Measurements from ENCODE around the gene ZNF580. TPM values are rescaled to one million over a fixed set of nuclear protein-coding genes. Genes with fewer than 3 reads are reported as not detected.

Gene ZNF580
- total RNA-seq, 4 donors from 2014 or later = 11.4 to 20.5 (median 13.8) TPM

DNA sequence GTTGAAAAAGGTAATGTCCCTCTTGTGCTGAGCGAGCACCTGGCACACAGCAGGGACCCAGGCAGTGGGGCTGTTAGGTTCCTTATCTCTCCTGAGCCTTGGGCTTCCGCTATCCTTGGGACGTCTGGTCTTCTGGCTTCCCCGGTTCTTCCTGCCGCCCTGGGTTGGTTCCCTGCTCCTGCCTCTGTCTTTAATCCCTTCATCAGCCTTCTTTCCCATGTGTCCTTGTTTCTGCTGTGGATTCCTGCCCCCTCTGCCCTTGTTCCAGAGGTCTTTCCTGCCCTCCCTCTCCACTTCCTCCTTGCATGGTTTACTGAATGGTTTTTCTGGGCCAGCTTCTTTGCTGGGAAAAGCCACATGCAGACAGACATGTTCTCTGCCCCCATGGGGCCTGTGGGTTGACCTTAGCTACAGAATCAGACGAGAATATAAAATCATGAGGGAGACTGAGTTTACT is 36.8 kb downstream of the ZNF580 start:
- DNase-seq (ENCODE audit: low spot score) = no peak
- TF ChIP-seq, protein P1, sequence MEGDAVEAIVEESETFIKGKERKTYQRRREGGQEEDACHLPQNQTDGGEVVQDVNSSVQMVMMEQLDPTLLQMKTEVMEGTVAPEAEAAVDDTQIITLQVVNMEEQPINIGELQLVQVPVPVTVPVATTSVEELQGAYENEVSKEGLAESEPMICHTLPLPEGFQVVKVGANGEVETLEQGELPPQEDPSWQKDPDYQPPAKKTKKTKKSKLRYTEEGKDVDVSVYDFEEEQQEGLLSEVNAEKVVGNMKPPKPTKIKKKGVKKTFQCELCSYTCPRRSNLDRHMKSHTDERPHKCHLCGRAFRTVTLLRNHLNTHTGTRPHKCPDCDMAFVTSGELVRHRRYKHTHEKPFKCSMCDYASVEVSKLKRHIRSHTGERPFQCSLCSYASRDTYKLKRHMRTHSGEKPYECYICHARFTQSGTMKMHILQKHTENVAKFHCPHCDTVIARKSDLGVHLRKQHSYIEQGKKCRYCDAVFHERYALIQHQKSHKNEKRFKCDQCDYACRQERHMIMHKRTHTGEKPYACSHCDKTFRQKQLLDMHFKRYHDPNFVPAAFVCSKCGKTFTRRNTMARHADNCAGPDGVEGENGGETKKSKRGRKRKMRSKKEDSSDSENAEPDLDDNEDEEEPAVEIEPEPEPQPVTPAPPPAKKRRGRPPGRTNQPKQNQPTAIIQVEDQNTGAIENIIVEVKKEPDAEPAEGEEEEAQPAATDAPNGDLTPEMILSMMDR (IDR thresholded peaks at IDR 0.05) = no peak
- no peak for ATAC-seq (ENCODE audit: low FRiP score)

DNA sequence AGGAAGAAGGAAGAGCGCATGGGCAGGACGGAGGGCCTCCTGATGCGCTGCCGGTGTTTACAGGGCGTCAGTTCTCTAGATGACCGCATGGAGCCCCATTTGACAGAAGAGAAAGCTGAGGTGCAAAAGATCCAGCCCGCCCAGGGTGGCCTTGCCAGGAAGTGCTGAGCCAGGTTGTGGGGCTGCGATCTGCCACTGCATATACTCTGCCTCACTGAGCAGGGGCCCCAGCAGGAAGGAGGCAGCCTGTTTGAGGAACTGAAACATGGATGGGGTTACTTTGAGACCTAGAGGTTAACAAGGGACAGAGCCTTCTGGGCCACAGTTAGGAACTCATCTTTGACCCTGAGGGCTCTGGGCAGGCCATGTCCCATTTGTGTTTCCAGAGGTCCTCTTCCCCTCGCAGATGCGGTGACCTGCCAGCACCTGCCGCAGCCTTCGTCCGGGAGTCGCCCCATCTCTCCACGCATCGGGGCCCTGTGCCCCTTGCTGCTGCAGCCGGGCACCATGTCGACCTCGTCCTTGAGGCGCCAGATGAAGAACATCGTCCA is 37.4 kb downstream of the ZNF580 start:
- TF ChIP-seq, protein P1 (IDR thresholded peaks at IDR 0.05) = no peak
- ATAC-seq (ENCODE audit: low FRiP score) = no peak
- DNase-seq (ENCODE audit: low spot score) = no peak

DNA sequence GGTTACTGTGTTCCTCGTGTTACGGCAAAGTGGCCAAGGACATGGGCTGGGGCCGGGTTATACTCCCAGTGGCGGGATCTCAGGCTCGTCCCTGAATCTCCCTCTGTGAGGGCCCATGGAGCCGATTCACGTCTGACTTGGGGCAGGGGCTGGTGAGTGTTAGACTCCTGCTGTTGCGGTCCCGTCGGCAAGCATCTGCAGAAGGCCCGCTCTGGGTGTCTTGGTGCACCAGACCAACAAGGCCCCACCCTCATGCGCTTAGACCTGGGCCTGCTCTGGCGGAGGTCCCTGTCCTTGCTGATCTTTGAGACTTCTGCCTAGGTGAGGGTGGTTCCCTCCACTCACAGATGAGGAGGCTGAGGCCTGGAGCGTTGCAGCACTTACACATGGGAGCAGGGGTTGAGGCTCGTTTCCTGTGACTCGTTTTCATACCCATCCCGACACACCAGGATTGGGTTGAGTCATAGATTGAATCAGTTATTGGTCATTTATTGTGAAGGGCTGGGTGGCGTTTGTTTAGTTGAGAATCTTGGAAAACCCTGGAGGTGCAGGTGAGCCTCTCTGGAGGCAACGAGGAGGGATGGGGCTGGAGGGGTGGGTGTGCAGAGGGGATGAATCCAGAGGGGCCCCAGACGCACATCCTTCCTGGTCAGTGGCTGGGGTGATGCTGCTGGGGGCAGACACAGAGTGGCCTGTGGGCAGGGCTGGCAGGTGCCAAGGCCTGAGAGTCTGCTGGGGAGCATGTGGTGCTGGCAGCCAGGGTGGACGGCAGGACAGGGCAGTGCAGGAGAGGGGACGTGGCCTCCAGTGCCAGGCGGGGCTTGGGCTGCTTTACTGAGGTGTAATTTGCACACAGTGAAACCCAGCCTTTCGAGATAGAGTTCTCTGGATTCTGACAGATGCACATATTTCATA is 38.8 kb downstream of the ZNF580 start:
- TF ChIP-seq, protein P1 (IDR thresholded peaks at IDR 0.05) = no peak
- DNase-seq (ENCODE audit: low spot score) = no peak
- no peak for ATAC-seq (ENCODE audit: low FRiP score)

DNA sequence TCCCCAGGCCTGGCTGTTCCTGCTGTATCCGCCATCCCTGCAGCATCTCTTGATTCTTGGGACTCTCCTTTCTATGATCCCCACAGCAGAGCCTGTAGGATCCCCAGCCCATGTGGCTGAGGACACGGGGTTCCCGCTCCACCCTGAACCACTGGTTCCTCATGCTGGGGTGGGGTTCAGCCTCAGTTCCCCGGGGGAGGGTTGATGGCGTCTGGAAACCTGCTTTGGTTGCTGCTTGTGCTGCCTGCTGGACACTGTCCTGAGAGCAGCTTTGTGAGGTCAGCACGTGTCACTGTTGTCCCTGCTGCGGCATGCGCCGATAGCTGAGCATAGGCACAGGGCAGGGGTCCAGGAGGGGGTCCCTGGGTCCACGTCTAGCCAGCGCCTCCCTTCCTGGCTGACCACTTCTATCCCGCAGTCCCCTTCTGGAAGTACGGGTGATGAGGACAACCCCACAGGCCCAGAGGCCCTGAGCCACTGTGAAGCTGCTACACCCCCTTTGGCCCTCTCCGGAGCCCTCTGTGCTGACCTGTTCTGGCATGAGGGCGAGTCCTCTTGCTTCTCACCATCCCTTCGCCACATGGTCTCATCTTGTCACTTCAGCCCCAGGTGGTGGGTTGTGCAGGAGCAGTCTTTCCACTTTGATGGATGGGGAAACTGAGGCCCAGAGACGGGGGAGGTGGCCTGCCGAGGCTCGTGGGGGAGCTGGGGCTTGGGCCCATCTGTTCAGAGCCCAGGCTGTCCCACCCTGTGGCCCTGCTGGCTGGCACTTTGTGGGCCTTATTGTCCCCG is 39.7 kb downstream of the ZNF580 start:
- DNase-seq (ENCODE audit: low spot score) (no peak), ATAC-seq (ENCODE audit: low FRiP score) (no peak)
- TF ChIP-seq, protein P1 (IDR thresholded peaks at IDR 0.05) = no peak

DNA sequence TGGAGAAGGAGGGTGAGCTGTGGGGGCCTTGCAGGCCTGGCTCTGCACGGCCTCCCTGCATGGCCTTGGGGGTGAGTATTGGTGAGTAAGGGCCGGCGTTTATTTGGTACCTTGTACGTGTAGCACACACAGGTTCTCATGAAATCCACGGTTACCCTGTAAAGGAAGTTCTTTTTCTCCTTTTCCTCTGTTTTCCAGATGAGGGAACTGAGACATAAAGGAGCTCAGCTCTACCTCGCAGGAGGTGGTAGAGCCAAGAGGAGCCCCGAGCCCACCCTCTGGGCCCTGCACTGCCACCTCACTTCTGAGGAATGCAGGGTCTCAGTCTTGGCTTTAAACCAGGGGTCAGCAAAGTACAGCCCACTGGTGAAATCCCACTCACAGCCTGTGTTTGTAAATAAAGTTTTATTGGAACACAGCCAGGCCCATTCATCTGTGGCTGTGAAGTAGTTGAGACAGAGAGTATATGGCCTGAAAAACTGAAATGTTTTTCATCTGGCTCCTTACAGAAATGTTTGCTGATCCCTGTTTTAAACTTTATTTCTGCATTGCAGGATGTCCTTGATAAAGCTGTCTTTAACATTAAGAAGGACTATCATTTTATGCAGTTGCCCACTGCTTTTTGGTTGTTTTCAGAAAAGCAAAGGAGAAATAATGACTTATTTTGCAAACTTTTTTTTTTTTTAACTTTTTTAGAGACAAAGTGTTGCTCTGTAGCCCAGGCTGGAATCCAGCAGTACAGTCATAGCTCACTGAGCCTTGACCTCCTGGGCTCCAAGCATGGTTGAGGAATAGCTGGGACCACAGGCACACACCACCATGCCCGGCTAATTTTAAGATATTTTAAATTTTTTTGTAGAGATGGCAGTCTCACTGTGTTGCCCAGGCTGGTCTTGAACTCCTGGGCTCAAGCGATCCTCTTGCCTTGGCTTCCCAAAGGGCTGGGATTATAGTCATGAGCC is 40.6 kb downstream of the ZNF580 start:
- no peak for DNase-seq (ENCODE audit: low spot score)
- TF ChIP-seq, protein P1 (IDR thresholded peaks at IDR 0.05) = no peak
- ATAC-seq (ENCODE audit: low FRiP score) = no peak
